Renal cortical epithelial cell (primary cell): Measurements from ENCODE around the gene CUL1. TPM values are rescaled to one million over a fixed set of nuclear protein-coding genes. Genes with fewer than 3 reads are reported as not detected.

Experiments
- DNase-seq: peaks from one replicate; pipeline ENCODE4 v3.0.0-alpha.2; 2011; ENCODE audit warnings: low read depth
- total RNA-seq: library from RNA; depleted of rRNA; stranded (reverse); fragments of >200 nt; gene quantifications from 2 replicates; pipeline ENCODE4 v1.2.3, GENCODE V29; 2014

CUL1 gene
- total RNA-seq, 1 donor from 2014 or later, result 69.2 TPM

DNA sequence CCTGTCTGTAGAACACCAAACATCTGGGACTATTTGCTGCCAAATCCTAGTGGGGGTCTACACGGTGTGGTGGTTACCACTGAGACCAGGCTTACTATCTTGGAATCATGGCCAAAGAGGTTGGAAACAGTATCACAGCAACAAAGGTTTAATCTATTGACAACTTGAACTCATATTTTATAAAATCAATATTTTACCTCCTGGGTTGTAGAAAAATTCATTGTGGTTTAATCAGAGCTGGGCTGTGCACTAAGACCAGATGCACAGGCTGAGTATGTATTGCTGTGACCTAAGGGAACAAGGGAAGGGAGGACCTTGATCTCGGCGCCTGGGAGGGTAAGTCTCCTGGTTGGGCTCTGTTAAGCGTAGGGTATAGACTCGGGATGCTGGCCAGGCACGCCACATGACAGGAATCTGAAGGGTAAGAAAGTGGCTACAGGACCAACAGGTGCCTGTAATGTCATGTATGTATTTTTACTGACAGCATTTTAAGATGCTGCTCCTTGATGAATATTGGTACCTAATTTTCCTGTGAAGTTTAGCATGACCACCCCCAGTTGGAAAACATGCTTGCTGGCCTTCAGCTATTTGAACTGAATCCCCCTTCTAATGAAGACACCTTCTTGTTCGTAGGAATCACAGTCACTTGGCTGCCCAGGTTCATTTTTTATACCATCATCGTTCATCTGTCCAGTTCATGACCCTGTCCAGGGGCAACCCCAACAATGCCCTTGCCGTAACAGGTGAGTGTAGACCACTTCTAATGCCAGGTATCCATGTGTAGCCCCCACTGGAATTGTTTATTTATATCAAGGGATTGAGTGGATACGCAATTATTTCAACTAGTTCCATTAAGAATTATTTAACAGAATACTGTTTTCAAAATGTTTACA, 105.9 kb downstream of the CUL1 start:
- no peak for DNase-seq

DNA sequence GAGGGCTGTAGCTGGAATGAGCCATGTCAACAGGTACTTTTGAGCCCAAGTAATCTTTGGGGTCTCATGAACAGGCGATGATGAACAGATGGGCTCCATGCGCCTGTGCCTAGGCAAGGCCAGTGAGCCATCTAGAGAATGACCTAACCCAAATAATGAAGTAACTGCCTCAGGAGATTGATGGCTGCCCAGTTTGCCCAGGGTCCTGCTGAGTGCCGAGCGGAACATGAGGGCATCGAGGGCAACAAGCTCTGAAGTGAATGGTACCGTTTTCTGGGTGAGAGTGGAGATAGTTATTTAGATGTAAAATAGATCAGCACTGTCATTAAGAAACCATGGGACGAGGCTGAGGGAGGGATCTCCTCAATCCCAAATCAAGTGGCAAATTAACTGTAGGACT, 107.5 kb downstream of the CUL1 start:
- no peak for DNase-seq

DNA sequence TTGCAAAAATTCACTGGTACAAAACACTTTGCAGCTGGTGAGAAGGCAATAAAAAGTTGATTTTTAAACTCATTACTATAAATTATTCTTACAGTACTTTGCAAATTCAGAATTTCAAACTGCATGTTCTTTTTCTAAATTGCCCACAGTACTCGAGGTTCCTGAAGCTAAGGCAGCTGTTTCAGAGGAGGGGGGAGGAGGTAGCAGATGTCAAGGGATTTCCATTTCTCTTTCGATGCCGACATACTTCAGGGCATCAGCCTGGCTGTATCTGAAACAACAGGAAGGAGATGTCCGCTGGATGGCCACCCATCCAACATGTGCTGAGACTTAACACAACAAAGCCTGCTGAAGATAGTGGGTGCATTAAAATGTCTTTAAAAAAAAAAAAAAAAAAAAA, 108.7 kb downstream of the CUL1 start:
- no peak for DNase-seq

DNA sequence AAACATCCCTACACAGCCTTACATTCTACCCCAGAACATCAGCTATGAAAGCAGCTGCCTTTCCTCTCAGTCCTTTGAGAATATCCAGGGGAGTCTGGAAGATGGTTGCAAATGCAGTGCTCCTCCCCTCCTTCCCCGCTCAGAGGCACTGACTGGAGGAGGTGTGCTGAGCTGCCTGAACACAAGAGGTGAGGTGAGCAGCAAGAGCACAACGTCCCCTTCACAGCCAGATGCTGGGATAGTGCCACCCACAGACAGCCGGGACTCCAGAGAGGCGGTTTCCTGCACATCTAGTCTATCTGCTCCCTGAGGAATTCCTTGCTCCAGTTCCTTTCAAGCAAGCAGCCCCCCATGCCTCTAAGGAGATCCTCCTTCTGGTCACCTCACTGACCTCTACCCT, 111.2 kb downstream of the CUL1 start:
- DNase-seq, result no peak

DNA sequence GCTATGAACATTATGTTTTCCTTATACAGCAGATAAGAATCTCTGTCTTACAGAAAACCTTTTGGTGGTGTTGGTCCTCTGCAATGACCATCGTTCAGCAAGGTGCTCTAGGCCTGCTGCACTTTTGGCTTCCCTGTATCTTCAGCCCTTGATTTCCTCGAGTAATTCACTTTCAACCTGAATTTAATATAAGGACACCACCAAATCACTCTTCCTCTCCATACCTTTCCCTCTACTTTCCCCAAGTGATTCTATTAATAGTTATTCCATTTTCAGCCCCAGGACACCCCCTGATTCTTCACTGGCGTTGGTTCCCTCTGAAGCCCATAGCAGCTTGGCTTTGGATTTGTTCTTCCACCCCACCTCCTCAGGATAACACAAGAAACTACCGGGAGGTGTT, 113.2 kb downstream of the CUL1 start:
- DNase-seq, result no peak

DNA sequence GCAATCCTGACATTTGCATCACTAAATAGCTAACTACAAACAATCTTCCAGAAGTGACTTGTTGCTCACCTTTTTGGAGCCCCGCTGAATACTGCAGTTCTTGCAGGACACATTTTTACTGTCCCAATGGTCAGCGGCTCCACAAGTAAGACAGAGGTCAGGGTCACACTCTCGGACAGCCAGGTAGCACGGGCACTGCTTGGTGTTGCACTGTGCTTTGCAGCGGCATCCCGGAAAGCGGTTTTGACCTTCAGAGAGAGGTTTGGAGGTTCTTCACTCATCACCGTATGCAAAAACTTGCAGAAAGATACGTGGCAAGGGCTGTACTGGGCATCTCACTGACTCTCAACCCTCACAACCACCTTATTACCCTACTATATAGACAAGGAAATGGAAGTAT, 115.2 kb downstream of the CUL1 start:
- no peak for DNase-seq

DNA sequence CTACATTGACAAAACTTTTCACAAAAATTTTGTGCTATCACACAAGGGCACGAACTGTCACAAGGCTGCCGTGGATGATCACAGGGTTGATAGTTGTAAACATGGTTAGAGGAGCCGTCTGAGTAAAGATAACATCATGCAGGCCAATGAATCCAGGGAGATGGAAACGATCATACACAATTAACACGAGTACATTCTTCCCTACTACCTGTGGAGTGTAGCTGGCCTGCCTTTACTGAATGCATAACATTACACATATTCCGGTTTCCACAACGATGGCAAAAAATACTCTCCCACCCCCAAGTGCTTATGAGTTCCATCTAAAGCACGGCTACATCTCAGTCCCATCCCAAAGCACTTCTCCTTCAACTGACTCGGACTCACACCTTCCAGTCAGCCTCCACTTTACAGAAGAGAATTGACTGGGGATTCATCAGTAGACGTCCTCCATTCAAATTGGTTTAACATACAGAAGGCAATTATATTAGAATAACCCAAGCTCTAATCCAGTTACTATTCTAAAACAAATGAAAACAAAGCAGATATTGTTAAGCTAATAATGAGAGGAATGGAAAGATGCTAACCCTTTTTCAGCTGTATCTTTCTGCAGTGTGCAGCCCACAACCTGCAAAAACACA, 116.3 kb downstream of the CUL1 start:
- DNase-seq, result no peak

DNA sequence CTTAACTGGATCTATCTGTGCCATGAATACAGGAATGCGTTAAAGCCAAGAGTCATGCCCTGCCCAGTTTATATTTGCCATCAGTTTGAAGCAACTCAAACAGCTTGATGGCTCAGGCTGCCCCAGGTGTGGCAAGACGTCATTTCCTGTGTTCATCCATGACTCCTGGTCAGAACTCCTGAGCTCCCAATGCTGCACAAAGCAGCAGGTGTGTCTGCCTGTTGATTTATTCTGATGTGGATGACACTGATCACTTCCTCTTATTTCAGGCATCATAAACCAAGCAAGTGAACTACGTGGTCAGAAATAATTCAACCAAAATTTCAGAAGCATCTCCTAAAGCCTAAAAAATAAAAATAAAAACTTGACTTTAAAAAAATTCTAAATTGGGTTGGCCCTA, 116.9 kb downstream of the CUL1 start:
- no peak for DNase-seq

DNA sequence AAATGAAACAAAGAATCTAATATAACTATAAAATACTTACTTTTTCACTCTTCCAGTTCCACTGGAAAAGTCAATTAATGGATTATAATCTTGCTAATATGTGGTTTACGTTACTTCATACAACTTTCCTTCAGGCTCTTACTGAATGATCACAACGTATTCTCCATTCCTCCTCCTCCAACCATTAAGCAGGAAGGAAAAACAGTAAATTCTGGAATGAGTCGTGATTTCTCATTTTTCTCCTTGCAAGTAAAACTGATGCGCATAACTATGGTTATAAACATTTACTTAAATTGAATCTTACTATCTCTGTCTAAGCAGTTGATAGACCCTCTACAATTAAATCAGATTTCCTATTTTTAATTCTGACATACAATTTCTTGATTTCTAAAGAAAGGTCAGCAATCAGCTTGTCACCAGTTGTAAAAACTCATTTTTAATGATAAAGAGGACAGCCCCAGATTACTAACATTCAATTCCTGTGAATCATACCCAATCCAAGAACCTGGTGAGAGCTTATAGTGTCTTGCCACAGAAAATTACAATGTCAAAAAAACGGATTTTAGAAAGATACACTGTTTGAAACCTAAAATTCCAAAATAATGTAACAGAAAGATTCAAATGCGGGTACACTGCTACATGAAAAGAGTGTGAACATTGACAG, 121.1 kb downstream of the CUL1 start:
- peak; percentile 38 for DNase-seq

DNA sequence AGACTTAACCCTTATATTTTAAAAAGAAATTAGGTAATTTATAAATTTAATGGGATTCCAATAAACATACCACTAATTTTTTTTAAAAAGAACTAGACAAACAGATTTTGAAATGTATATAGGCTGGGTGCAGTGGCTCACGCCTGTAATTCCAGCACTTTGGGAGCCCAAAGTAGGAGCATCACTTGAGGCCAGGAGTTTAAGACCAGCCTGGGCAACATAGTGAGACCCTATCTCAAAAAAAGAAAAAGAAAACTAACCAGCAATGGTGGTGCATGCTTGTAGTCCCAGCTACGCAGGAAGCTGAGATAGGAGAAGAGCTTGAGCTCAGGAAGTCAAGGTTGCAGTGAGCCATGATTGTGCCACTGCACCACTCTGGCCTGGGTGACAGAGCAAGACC, 122.7 kb downstream of the CUL1 start:
- no peak for DNase-seq

DNA sequence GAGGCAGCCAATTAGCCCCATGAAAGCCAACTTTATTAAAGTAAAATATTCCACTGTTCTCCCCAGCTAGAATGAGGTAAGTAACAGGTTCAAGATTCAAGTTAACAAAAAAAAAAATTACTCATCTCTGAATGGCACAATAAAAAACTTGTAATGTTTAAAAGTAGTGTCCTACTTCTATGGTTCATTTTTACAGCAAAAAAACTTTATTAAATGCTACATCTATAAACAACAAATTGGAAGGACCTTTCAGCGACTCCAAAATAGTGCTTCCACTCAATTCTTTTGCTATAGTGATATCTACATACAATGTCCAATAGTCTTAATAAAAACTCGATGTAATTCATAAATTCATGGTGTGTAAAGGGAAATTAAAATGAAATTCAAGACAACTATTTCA, 126.2 kb downstream of the CUL1 start:
- no peak for DNase-seq

DNA sequence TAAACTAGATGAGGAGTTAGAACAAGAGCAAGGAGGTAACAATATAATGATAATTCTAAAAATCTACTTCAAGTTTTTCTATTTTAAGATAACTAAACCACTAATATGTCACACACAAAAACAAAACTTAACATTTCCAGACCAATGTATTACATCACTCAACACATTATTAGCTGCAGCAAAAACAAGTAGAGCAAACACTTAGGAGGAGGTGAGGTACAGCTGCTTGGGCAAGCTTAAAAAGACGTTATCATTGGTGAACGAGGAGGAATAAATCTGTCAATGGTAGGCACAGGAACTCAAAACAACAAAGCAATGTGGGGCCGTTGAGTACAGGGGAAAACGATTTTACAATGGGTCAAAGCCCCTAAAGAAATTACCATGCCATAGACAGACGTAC, 126.6 kb downstream of the CUL1 start:
- DNase-seq, result no peak

DNA sequence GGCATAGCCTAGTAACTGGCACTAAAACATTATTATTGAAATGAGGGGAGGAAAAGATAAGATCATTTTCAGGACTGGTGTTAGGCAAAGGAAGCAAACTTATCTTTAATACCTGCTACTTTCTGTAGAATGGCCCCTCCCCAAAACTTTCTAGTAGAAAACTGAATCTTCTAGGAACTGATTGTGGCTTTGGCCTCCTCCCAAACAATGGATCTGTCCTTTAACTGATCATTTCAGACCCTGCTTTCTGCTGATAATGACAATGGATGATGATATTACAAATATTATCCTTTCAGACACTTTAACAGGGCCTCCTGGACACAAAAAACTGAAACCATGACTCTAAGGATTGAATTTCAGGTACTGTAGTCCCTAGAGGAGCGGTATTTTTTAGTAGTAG, 130.3 kb downstream of the CUL1 start:
- no peak for DNase-seq

DNA sequence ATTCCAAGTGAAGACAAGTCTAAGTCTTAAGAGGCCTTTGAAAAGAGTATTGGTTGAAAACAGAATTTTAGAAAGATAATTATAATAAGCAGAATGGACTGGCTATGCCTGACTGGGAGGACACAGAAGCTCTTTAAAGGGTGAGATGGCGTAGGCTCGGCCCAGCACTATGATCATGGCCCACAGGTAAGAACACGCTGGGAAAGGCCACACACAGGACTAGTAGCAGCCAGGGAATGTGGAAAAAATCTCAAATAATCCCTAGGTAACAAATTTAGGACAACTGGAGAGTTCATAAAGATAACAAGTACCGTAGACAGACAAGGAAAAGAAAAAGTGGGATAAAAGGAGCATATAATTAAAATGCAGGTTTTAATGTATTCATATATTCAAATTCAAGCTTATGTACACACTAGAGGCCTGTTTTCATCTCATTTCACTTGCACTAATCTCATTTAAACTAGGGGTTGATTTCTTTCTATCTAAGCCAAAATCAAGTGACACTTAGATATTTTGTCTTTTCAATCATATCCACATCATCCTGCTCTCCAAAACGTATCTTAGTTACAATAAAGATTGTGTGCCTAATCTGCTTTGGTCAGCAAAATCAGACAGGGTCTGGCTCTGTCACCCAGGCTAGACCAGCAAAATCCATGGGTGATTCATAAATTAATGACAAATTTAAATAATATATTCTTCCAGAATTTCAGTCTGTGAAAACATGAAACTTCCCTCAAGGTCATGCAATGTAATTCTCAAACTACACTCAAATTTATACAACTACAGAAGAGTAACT, 132.4 kb downstream of the CUL1 start:
- no peak for DNase-seq

DNA sequence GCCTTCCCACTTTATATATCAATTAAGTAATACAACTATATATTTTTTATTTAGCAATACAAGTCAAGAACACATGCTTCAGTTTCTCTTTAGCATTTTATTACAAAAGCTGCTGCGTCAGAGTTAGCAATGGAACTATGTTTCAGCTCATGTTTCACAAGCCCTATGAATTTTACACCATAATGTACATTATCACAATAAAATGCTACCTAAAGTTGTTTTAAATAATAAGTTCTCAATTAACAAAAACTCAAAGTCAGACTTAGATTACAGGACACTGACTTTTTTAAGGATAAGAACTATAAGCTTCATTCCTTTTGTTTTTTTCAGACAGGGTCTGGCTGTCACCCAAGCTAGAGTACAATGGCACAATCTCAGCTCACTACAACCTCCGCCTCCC, 133.1 kb downstream of the CUL1 start:
- DNase-seq, result no peak

DNA sequence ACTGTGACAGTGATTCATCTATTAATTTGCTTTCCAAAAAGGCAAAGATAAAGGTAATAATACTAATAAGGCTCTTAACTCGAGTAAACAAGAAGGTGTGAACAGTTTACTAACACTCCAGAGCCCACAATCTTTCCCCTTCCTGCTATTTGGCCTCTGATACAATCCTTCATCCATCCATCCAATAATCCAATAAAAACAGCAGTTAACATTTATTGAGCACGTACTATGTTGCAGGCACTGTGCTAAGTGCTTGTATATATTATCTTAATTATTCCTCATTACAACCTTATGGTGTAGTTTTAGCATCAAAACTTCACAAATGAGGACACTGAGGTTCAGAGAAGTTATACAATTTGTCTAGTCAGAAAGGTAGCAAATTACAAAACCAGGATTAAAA, 135.9 kb downstream of the CUL1 start:
- no peak for DNase-seq

DNA sequence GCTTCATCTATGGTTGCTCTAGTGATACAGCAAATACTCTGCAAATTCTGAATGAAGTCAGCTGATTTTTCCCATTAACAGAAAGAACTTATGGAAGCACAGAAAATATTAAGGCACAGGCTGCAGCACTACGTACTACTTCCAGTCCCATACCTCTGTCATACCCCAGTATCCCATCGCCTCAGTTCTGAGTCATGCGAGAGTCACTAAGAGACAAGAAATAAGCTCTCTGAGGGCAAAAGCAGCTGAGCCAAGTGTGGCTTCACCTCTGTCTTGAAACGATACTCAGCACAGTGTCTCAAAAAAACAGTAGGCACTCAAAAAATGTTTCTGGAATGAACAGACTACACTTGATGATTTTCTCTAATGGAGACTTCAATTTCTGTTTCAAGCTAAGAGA, 137.2 kb downstream of the CUL1 start:
- DNase-seq, result no peak

DNA sequence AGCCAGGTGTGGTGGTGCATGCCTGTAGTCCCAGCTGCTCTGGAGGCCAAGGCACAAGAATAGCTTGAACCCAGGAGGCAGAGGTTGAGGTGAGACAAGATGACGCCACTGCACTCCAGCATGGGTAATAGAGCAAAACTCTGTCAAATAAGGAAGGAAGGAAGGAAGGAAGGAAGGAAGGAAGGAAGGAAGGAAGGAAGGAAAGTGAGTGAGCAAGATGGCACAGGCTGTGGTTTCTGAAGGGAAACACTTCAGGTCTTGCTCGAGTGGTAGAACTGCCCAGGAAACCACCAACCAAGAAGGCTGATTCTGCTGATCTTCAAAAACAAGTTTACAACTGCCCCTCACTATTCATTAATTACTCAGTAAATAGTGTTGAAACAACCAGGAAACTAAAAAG, 140.2 kb downstream of the CUL1 start:
- DNase-seq, result peak; percentile 37

DNA sequence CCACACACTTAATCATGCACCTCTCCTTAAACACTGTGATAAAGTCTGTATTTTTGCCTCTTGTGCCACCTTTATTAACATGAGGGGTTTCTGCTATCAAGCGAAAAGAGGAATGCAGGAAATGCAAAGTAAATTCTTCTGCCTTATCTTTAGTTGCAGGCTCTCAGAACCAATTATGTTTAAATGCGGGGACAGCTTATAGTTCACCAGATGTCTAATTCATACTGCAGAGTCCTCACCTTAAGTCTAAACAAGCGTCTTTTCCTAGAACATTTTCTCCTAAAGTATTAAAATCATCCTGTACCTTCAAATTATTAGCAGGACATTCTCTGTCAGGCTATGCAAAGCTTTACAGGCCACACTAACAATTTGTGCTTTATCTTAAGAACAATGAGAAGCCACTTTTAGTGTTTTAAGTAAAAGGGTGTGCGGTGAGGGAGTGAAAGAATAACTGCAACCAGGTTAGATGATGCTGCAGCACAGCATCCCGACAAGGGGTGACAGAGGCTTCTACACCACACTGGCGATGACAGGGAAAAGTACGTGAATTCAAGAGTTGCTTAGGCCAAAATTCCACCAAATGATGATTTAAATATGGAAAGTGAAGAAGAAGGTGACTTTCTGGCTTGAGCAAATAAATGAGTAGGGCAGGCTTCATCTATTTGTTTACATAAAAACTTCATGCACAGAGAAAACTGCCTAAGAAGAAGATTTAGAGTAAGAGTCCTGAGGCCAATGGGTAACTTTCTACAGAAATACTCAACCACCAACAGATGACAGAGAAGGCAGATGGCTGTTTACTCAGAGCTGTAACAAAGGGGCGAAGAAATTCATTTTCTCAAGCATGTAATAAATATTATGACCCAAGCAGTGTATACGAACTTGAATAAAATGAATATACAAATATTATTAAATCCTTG, 149.4 kb downstream of the CUL1 start:
- no peak for DNase-seq

DNA sequence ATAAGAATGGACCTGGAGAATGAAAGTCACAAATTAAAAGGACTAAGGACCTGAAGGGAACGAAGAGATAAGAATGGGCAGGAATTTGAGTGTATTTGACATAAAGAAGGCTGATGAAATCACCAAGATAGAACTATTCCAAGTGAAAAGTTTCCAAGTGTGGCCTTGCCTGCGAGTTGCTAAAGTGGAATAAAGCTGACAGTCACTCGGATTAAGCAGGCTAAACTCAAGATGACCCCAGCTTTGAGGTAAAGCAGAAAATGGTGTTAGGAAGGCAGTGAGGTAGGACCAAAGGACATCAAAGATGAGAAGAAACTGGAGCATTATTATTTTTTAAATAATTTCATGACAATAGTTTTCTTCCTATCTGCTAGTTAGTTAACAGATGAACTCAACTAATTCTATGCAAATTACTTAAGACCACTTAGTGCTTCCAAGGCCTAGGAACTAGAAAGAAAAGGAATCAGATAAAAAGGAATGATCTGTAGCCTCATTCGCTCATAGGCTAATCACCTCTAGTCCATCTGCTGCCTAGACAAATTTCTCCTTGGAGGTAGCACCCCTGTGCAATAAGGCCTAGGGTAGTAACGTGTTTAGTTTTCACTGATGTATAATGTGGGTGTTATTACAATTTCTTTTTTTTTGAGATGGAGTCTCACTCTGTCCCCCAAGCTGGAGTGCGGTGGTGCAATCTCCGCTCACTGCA, 150.8 kb downstream of the CUL1 start:
- no peak for DNase-seq
